ENCODE results near the gene CYB561A3.

CYB561A3 gene

GRCh38 chr11:61310749-61311148 is 50.9 kb downstream of the CYB561A3 start:
- no peak for DNase-seq (ENCODE audit: low read depth, low spot score)
- H3K4me3 ChIP-seq (ENCODE audit: low read depth, low read length), result no peak overlapping the region
- ChIA-PET CTCF (interaction anchor here (1.0 to 1.1 kb wide), 2 partner anchors 17 to 21 kb away, joined by 3 read pairs; no protein-coding TSS in a partner anchor), POLR2A (no interaction called here)
- no peak for TF ChIP-seq CTCF (IDR thresholded peaks at IDR 0.05; ENCODE audit: insufficient read depth, low read length, missing control alignments)

GRCh38 chr11:61309739-61310138 is 51.9 kb downstream of the CYB561A3 start:
- no peak for DNase-seq (ENCODE audit: low read depth, low spot score)
- POLR2A ChIA-PET, result no interaction called here
- CTCF ChIA-PET, result interaction anchor here (0.5 to 2.3 kb wide), 4 partner anchors 11 to 76 kb away, joined by 3 to 8 read pairs (median 4); no protein-coding TSS in a partner anchor
- no peak overlapping the region for H3K4me3 ChIP-seq (ENCODE audit: low read depth, low read length)
- no peak for TF ChIP-seq CTCF (IDR thresholded peaks at IDR 0.05; ENCODE audit: insufficient read depth, low read length, missing control alignments)

DNA sequence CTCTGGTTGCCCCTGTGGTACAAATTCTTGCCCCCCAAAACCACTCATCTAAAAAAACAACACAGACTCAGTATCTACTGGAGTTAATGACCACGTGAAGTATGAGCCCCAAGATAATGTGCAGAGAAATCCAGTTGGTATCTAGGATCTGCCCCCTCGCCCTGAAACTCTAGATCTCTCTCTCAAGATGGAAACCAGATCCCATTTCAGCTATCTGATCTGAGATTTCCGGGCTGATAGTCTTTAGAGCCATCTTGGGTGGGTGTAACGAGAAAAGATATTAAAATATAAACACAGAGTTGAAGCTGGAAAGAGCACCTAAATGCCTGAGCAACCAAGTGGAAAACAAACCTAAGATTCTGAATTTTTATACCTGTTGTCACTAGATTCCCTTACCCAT is 52.5 kb downstream of the CYB561A3 start:
- no peak overlapping the region for H3K4me3 ChIP-seq (ENCODE audit: low read depth, low read length)
- ChIA-PET CTCF (interaction anchor here (0.8 to 2.3 kb wide), 3 partner anchors 10 to 76 kb away, joined by 3 to 8 read pairs (median 6); no protein-coding TSS in a partner anchor), POLR2A (no interaction called here)
- no peak for TF ChIP-seq CTCF (IDR thresholded peaks at IDR 0.05; ENCODE audit: insufficient read depth, low read length, missing control alignments)
- DNase-seq (ENCODE audit: low read depth, low spot score), result no peak

- no peak for TF ChIP-seq CTCF (IDR thresholded peaks at IDR 0.05; ENCODE audit: insufficient read depth, low read length, missing control alignments)
- ChIA-PET POLR2A (no interaction called here), CTCF (interaction anchor here (1.0 to 2.3 kb wide), 3 partner anchors 8 to 29 kb away, joined by 3 to 8 read pairs (median 3); no protein-coding TSS in a partner anchor)
- H3K4me3 ChIP-seq (ENCODE audit: low read depth, low read length), result no peak overlapping the region
- no peak for DNase-seq (ENCODE audit: low read depth, low spot score)
Measured at GRCh38 chr11:61307354-61307753, 54.3 kb downstream of the CYB561A3 start.

DNA sequence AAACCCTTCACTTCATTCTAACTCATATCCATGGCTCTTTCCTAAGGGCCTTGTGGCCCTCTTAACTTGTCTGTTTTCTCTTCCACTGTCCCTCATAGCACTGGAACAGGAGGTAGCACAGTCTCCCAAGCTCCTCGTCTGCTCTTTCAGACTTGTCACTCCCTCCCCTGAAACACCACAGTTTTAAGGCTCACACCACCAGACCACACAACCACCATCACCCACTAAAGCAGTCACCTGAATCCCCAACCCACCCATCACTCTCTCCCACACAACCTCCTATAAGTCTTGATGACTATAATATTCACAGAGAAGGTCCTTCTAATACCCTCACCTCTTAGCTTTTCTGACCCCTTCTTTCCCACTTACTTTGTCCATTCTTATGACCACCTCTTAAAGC is 55.5 kb downstream of the CYB561A3 start:
- H3K4me3 ChIP-seq (ENCODE audit: low read depth, low read length), result no peak overlapping the region
- DNase-seq (ENCODE audit: low read depth, low spot score), result no peak
- POLR2A ChIA-PET, result no interaction called here
- CTCF ChIA-PET, result interaction anchor here (0.8 kb wide), 1 partner anchor 11 kb away, joined by 3 read pairs; the partner anchor contains the start of gene VWCE
- TF ChIP-seq CTCF (IDR thresholded peaks at IDR 0.05; ENCODE audit: insufficient read depth, low read length, missing control alignments), result no peak

DNA sequence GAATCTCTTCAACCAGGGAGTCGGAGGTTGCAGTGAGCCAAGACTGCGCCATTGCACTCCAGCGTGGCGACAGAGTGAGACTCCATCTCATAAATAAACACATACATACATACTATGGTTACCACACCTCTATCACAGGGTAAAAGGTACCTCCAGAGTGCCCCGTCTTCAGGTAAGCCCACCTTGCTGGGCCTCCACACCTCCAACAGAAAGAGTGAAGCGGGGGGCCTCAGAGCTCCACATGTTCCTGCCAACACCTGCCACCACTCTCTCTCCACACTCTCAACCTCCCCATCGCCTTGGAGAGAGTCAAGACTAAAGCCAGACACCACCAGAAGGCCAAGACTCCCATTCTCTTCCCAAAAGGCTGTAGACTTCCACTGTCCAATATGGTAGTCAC is 56.3 kb downstream of the CYB561A3 start:
- DNase-seq (ENCODE audit: low read depth, low spot score), result no peak
- H3K4me3 ChIP-seq (ENCODE audit: low read depth, low read length), result no peak overlapping the region
- ChIA-PET POLR2A (no interaction called here), CTCF (interaction anchor here (0.6 to 1.2 kb wide), 3 partner anchors 10 to 140 kb away, joined by 3 read pairs; partner anchors contain the start of gene VWCE)
- TF ChIP-seq CTCF (IDR thresholded peaks at IDR 0.05; ENCODE audit: insufficient read depth, low read length, missing control alignments), result no peak

All from AG04449 (cell line).